NCI-H1930 (cell line): Measurements from ENCODE around the gene NRP2.

ENCODE experiments used
- DNase-seq, 2 experiments: peaks; one replicate each; lab custom pipeline; 2025; lab: John Stamatoyannopoulos, UW

The NRP2 gene

GRCh38 chr2:205776720-205777119 lies 94.4 kb downstream of the NRP2 start:
- DNase-seq, result no peak

- no peak for DNase-seq
Measured at GRCh38 chr2:205778356-205778755, 96.1 kb downstream of the NRP2 start.

- no peak for DNase-seq
Measured at GRCh38 chr2:205780645-205781044, 98.3 kb downstream of the NRP2 start.

DNA sequence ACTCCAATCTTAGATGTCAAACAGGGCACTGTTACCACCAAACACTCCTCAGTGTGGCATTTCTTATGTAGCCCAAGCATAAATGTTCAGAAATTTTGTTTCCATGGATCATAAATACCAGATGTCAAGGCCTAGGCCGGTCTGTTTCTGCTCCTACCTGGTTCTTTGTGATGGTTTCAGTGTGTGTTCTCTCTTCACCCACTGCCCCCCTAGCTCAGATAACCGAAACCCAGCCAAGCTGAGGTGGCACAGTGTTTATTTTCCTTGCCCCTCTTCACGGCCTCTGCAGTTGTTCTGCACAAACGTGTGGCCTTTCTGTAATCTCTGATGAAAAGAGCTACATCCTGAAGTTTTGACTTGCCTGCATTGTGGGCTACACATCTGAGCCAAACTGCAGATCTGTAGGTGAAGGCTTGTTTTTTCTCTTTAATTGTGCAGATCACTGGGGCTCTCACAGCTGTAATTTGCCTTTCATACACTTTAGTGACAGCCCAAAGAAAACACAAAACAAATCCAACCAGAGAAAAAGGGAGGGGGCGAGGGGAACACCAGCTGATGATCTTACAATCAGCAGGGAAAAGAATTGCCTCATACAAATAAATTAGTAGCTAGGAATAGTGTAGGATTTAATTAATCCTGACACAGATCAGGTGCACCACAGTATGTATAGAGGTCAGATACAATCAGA lies 99.1 kb downstream of the NRP2 start:
- DNase-seq, result no peak

GRCh38 chr2:205782941-205783340 lies 100.6 kb downstream of the NRP2 start:
- DNase-seq, result no peak

GRCh38 chr2:205783872-205784499 lies 101.7 kb downstream of the NRP2 start:
- DNase-seq, result no peak

- no peak for DNase-seq
Measured at GRCh38 chr2:205785507-205786260, 103.4 kb downstream of the NRP2 start.

DNA sequence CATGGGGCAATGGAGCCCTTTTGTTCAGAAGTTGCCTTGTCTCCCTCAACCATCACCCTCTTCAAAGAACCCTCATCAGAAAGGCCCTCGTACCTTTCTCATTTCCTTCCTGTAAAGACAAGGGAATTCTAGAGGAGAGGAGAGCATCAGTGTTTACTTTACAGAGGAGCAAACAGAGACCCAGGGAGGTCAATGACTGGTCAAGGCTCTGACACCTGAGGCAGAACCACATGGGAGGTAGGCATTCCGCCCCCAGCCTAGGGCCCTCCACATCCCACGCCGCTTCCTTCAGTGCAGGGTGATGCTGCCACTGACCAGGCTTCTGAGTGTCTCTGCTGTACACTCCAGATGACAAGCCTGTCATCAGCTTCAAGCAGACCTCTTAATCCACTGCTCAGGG lies 104.7 kb downstream of the NRP2 start:
- DNase-seq, result no peak

- DNase-seq, result no peak
Measured at GRCh38 chr2:205787761-205788160, 105.5 kb downstream of the NRP2 start.

- DNase-seq, result no peak
Measured at GRCh38 chr2:205789906-205790305, 107.6 kb downstream of the NRP2 start.

DNA sequence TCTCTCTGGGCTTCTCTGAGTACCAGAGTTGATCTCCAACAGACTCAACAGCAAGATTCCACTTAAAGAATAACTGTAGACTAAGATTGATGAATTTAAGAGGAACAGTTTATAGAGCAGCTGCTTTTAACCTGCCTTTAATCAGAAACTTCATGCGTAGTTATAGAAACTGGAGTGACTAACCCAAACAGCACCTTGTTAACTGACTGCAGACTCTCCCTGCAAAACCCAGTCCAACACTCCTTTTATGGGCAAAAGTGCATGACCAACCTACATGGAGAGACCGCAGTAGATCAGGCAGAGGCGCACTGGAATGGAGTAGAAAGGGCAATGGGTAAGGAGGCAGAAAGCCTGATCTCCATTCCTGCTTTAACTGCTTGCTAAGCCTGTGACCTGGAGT lies 110.6 kb downstream of the NRP2 start:
- no peak for DNase-seq

GRCh38 chr2:205796805-205797313 lies 114.6 kb downstream of the NRP2 start:
- no peak for DNase-seq

GRCh38 chr2:205797866-205798265 lies 115.6 kb downstream of the NRP2 start:
- no peak for DNase-seq

GRCh38 chr2:205800224-205800623 lies 117.9 kb downstream of the NRP2 start:
- DNase-seq, result no peak

DNA sequence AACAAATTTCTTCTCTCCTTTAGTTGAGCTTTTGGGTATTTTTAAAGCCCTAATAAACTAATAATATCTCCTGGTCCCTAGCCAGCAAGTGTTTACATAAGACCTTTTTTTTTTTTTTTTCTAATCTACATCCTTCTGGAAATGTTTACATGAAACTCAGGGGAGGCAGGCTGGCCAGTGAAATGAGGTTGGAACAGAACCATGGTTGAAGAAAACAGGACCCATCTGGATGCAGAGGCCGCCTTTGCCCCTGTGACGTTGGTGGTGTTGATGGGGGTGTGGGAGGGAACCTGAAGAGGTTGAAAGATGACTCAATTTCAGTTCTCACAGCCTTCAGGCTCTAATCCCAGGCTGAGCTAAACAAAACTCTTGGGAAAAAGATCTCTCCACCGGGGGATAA lies 118.5 kb downstream of the NRP2 start:
- no peak for DNase-seq

GRCh38 chr2:205802065-205802464 lies 119.8 kb downstream of the NRP2 start:
- DNase-seq, result no peak

DNA sequence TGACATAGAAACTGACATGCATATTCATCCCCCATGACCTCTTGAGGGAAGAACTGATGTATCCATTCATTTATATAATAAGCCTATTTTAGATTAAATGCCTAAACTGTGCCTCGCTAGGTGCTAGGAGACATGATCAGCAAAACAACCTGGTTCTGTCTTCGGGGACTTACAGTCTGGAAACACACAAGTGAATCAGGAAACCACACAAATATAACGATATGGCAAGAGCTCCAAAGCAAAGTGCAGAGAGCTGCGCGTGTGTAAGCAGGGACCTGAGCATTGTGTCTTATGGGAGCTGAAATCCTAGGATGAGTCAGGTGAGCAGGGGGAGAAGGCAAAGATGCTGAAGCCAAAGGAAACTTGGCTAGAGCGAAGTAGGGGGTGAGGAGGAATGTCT lies 120.6 kb downstream of the NRP2 start:
- no peak for DNase-seq

DNA sequence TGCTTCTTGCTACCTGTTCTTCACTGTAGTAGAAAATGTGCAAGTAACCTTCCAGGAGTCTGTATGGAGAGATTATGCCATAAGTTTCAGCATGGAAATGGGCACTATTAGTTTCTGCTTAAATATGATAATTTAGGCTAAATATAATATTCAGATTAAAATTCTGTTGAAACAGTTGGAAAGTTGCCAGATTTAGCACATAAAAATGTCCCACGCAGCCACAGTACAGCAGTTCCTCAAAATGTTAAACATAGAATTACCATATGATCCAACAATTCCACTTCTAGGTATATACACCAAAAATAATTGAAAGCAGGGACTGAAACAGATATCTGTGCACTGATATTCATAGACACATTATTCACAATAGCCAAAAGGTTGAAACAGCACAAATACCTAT lies 121.2 kb downstream of the NRP2 start:
- no peak for DNase-seq

DNA sequence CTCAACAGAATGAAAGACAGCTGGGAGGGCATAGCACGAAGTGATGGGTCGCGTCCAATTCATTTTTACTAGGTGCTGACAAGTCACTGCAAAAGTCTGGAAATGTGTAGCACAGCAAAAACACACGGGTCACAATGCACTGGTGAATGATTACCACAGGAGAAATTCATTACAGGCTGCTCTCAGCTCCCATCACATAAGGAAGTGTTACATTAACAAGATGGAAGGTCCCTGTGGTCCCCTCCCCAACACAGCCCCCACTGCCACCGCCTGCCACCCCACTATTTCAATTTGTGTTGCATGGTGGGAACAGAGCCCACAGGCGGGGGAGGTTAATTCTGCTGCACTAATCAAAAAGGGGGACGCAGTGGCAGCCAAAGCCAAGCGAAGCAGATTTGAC lies 122.8 kb downstream of the NRP2 start:
- no peak for DNase-seq

DNA sequence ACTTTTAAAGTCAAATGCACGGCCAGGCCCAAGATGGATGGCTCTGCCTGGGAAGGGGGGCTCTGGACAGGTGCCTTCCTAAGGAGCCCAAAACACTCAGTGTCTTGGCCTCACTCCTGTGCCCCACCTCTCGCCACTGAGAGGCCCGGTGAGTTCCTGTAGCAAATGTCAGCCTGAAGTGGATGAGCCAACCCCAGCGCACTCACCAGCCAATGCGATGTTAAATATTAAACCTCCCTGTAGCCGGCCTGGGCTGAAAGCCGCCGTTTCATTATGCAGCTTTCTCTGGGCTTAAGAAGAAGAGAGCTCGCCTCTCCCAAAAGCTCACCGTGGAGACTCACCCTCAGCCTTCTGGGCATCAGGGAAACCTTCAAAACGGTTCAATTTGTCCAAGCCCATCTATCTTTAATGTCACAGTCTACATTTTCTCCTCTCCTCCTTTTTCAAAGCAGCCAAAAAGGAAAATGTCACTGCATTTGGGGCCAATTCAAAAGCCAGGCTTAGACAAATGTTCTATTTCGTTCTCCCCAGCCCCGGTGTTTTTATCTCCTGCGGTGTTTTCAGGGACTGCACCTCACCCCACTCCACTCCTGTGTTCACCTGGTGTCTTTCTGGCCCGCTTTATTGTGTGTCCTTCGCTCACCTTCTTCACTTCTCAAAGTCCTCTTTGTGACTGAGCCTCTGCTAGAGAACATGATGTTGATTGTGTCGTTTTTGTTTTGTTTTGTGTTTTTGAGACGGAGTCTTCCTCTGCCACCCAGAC lies 124.0 kb downstream of the NRP2 start:
- no peak for DNase-seq

DNA sequence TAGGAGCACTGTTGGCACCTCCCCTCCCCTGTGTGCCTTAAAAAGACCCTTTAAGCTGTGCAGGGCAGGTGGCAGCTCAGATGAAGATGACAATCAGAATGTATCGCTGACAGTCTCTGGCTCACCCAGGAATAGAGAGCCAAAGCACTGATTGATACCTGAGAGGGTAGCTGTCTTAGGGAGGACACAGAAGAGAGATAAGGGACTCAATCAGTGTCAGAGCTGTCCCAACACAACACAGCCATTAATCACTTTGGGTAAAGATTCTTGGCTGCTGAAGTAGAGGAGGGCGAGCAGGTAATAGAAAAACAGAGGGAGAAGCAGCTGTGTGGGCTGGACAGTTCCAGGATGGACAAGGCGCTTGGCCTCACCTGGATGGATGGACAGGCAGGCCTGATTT lies 124.9 kb downstream of the NRP2 start:
- no peak for DNase-seq

DNA sequence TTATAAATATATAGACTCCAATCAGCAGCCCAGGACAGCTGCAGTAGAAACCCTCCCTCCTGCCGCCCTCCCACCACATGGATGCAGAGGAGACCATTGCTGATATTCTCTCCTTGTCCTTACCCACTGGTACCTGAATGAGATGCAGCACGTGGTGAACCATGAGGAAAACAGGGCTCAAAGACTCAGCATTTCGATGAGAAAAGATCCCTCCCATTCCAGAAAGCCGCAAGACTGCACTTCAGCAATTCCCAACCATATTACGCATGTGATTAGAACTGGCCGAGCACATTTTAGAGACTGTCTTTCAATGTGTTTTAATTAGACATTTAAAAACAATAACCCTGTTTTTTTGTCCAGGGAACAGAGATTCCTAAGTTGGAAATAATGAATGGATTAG lies 125.5 kb downstream of the NRP2 start:
- no peak for DNase-seq
